ENCODE measurements around the gene CD84.

DNA sequence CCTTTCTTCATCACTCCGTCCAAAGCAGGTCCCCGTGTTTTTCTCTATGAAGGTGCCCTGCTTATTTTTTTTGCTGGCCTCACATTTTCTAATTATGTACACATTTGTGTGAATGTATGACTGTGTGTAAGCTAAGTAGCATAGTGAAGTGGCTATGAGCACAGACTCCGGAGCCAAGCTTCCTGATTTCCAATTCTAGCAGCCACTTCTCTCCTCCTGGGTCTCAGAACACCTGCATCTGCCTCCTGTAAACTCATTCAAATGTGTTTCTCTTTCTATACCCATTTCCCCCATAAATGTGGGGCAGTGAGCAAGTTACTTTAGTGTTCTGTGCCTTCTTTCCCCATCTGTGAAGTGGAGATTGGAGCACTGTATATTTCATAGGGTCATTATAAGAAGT lies 58.3 kb downstream of the CD84 start:
- TF ChIP-seq, protein P1, sequence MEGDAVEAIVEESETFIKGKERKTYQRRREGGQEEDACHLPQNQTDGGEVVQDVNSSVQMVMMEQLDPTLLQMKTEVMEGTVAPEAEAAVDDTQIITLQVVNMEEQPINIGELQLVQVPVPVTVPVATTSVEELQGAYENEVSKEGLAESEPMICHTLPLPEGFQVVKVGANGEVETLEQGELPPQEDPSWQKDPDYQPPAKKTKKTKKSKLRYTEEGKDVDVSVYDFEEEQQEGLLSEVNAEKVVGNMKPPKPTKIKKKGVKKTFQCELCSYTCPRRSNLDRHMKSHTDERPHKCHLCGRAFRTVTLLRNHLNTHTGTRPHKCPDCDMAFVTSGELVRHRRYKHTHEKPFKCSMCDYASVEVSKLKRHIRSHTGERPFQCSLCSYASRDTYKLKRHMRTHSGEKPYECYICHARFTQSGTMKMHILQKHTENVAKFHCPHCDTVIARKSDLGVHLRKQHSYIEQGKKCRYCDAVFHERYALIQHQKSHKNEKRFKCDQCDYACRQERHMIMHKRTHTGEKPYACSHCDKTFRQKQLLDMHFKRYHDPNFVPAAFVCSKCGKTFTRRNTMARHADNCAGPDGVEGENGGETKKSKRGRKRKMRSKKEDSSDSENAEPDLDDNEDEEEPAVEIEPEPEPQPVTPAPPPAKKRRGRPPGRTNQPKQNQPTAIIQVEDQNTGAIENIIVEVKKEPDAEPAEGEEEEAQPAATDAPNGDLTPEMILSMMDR (IDR thresholded peaks at IDR 0.05), result no peak
- no peak for TF ChIP-seq POLR2A (IDR thresholded peaks at IDR 0.05)
